Measurements from ENCODE around the gene RAB31. TPM values are rescaled to one million over a fixed set of nuclear protein-coding genes. Genes with fewer than 3 reads are reported as not detected.
A peak's percentile ranks its signal among the peaks of the same experiment; 100 is the strongest.

Gene RAB31
- total RNA-seq, 1 donor from 2014 or later = 28.1 TPM

DNA sequence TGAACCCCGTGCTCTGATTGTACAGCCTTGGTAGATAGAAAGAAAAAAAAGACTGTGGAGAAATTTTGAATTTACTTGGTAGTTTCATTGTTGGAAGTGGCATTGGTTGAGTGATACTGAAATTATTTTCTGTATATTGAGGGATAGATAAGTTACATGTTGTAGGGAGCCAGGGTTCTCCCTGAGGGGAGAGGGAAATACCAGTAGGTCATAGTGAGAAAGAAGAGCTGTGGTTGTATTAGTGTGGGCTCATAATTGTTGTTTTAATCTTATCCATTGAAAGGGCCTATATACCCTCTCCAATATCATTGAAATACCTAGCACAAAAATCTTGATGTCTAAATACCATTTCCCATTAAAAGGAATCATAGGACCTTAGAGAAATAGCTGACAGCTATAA is 16.9 kb upstream of the RAB31 start:
- DNase-seq (ENCODE audit: low read depth) = no peak

DNA sequence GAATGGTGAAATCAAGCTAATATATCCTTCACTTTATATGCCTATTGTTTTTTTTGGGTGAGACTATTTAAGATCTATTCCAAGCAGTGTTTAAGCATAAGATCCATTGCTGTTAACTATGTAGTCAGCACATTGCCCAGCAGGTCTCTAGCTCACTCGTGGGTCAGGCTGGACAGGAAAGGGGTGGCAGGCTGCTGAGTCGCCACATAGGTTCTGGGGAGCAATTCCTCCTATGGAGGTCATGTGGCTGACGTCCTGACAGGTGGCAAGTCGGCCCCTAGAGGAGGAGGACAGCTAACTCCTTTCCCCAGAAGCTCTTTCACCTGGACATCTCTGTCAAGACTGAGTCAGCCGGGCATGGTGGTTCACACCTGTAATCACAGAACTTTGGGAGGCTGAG is 13.9 kb upstream of the RAB31 start:
- DNase-seq (ENCODE audit: low read depth) = no peak

- no peak for DNase-seq (ENCODE audit: low read depth)
Observed at GRCh38 chr18:9694952-9695495, 13.1 kb upstream of the RAB31 start.

DNA sequence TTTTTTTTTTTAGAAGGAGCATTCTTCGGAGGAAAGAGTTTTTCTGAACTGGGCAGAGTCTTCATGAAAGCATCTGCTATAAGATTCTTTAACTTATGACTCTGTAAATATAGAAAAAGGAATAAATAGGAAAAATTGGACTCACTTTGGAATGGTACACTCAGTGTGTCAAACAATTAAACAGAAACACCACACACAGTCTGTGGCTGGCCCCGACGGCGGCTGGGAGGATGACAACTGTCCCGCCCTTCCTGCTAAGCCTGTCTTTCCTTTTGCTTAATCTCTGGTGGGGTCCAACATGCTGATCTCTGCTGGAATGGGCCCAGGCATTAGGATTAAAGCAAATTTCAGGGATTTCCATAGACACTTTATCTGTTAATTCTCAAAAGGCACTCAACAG is 12.5 kb upstream of the RAB31 start:
- no peak for DNase-seq (ENCODE audit: low read depth)

DNA sequence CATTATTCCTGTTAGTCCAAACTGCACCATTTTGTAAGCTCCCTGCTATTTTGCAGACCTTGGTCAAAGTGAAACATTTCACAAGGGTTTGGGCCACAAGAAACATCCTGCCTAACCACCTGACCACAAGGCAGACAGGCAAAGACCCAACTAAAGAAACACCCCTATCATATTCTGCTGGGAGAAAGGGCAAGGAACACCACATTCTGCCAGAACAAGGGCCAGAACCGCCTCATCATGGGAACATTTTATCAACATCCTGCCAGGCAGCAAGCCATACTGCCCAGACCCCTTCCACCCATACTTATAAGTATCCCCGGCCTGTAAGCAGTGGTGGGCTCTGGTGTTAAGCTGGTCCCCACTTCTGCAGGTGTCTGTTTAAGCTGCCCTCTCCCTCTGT is 12.0 kb upstream of the RAB31 start:
- peak; percentile 50 for DNase-seq (ENCODE audit: low read depth)

DNA sequence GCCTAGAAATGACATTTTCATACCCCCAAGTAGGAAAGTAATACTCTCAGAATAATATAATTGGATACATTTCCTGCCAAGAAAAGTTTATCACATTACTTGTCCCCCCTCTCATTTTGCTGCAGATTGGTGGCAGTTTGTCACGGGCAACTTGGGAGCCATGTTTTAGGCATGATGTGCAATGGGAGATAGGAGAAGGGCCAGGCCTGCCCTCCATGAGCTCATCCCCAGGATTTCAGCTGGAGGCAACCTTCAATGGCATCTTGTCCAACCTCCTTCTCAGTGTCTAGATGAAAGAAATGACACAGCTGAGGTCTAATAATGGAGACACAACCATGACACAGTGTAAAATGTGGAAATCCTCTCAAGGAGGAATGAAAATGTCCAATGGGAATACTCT is 11.4 kb upstream of the RAB31 start:
- no peak for DNase-seq (ENCODE audit: low read depth)

GRCh38 chr18:9697121-9697520 is 11.0 kb upstream of the RAB31 start:
- DNase-seq (ENCODE audit: low read depth) = no peak

- DNase-seq (ENCODE audit: low read depth) = no peak
Observed at GRCh38 chr18:9698497-9698896, 9.6 kb upstream of the RAB31 start.

DNA sequence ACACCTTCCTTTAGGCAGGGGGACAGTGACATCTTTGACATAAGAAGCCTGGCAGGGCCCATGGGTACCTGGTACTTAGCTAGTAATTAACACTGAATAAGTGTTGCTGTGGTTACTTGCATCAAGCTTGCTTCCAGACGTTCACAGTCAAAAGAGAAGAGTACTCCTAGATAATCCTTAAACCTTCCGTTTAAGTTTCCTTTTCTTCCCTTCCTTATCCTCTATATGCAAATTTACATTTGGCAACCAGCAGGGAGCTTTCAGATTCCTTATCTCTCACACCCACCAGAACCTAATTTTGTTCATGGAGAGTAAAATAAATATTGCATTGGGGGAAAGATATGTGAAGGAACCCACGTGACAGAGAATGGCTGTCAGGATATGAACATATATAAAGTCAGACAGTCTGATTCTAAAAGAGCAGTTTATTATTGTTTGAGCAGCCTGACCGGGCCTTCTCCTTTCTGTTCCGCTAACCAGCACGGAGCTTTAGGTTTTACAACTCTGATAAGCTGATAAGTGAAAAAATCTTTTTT is 7.8 kb upstream of the RAB31 start:
- DNase-seq (ENCODE audit: low read depth) = no peak

DNA sequence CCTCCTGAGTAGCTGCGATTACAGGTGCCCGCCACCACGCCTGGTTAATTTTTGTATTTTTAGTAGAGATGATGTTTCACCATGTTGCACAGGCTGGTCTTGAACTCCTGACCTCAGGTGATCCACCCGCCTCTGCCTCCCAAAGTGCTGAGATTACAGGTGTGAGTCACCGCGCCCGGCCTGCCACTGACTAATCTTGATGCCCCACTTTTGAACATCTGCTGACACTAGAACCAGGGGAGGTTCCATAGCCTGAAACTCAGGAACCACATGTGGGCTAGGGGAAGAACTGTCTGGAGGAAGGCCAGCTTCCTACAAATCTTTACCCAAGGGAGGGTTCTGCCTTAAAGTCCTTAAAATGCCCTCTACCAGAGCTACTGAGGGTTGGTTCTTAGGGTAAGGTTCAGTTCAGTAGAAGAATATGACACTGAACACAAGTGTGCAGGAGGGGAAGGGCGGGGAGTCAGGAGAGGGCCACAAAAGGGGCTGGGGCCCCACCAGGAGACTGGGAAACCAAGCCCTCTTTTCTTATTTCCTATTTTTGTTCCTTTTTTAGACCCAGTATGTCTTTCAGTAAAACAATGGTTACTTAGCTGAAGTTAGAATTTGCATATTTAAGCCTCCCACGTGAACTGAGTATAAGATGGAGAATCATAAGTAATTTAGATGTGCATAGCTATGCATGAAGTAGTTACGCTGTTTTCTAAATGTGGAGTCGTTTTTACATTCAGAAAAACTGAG is 6.3 kb upstream of the RAB31 start:
- no peak for DNase-seq (ENCODE audit: low read depth)

DNA sequence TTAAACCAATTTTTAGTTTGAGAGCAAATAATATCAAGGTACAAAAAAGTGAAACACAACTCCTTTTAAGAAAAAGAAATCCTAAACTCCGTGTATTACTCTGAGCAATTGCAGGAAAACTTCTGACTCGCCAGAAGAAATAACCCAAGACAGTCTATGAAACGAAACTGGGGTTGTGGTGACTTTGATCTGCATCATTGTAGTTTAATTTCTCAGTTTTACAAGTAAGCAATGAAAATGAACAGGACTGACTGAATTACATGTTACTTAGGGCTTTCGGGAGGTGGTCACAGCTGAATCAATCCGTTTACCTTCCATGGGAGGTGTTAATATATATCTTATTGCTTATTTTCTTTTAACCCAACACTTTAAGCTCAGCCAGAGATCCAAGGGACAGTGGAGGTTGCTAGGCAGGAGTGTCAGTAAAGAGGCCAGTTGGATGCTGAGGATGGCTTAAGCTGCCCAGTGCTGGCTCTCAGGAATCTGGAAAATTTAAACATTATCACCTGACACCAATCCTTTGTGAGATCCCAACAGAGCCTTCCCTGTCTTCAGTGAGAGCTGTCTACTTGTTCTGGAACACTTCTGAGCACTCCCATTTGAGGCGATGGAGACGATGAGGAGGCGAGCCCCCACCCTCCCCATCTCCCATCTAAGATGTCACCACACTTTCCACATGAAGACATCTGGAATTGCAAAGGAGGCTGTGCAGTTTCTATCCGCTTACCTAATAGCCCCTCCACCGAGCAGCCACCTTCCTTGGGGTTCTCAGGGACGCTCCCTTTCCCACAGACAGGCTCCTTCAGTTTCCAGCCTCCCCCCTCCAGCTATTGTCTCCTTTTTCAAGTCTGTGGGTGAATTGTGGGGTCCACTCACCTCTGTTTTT is 3.6 kb upstream of the RAB31 start:
- DNase-seq (ENCODE audit: low read depth) = no peak

GRCh38 chr18:9705183-9705829 is 2.8 kb upstream of the RAB31 start:
- no peak for DNase-seq (ENCODE audit: low read depth)

- DNase-seq (ENCODE audit: low read depth) = no peak
Observed at GRCh38 chr18:9706081-9706935, 1.8 kb upstream of the RAB31 start.

GRCh38 chr18:9707381-9708056 is 582 bp upstream of the RAB31 start:
- no peak for DNase-seq (ENCODE audit: low read depth)

DNA sequence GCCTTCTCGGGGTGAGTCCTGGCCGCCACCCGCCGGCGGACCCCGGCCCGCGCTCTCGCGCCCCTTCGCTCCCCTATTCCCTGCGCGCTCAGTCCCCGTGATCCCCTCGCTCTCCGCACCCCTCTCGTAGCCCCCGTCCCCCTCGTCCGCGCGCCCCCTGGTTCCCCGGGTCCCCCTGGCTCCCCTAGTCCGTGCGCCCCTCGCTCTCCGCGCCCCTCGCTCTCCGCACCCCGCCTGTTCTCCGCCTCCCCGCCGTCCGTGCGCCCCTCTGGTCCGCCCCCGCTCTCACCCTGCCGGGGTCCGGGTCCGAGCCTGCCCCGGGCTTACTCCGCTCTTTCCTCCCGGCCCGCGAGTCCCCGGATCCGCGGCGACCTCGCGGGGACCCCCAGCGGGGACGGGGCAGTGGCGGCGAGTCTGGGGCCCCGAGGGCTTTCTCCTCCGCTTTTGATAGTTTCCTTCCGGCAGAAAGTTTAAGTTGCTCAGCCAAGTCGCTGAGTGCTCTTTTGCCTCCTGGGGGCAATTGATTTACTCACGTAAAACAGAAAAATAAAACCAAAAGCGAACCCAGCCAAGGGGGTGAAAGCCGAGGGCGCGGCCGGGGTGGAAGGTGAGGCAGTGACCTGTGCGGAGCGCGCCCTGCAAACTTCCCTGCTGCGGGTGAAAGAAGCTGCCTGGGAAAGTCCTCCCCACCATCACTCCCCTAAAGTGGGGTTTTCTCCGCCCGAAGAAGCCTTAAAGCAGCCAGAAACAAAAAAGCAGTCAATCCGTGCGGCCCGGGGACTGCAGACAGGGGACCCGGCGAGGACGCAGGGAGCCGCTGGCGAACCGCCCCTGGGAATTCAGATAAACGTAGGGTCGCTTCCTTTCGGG is 568 bp downstream of the RAB31 start:
- peak; percentile 10 for DNase-seq (ENCODE audit: low read depth)

GRCh38 chr18:9709304-9709877 is 1.3 kb downstream of the RAB31 start:
- no peak for DNase-seq (ENCODE audit: low read depth)

DNA sequence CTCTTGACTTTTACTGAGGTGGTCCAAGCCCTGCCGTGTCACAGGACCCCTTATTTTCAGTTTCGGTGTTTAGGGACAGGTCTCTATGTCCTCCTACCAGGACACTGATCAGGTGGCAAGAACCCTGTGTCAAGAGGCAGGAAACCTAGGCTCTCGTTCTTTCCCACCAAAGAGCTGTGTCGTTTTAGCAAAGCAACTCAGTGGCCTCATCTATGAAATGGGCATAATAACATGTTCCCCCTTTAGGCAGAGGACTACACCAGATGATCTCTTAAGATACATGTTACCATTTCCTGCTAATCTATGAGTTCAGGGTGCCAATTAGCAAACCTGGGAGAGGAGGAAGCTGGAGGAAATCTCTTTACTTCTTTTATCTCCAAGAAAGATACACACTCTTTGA is 1.9 kb downstream of the RAB31 start:
- no peak for DNase-seq (ENCODE audit: low read depth)

DNA sequence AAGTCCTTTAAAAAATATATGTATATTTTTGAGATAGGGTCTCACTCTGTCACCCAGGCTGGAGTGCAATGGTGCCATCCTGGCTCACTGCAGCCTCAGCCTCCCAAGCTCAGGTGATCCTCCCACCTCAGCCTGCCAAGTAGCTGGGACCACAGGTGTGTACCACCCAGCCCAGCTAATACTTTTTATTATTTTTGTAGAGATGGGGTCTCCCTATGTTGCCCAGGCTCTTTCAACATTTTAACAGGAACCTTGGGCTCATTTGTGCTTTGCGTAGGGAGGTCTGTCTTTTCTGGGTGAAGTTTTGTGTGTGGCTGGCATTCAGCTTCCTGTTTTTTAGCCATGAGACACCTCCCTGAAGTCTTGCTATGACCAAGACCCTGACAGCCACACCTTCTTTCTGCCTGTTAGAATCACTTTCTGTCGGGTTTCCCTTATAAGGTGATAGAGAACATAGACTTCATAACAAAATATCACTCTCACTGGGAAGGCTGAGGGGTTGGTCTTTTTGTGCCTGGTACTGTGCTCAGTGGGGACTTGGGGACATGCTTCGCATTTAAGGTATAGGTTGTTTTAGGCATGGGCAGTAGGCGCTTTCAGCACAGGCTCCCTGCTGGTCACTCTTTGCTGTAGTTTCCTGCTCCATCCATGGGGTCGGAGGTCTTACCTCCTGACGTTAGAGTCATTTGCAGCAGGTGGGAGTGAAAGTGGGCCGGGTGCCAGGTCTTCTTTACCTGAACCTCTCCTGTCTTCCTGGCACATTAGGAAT is 3.4 kb downstream of the RAB31 start:
- DNase-seq (ENCODE audit: low read depth) = no peak
